ENCODE results near the gene DCDC2C. TPM values are rescaled to one million over a fixed set of nuclear protein-coding genes. Genes with fewer than 3 reads are reported as not detected.
"Not testable (repeated sequence)": the region's sequence is repeated elsewhere in the genome, so short reads cannot be mapped to it uniquely, and the experiment has no call there.

The DCDC2C gene
- total RNA-seq, 1 donor from 2014 or later, result 1.2 TPM

DNA sequence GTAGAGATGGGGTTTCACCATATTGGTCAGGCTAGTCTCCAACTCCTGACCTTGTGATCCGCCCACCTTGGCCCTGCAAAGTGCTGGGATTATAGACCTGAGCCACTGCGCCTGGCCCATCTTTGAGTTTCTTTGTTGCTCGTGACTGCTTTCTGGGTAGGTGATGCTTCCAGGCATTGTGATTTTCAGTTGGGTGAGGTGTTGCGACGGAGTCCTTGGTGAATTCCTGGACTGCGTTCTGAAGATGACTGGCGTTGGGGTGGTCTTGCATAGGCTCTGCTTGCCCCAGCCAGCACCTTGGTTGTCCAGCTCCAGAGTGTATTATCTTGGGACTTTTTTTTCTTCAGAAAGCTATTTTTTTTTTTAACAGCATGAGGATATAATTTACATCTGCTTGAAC, 103.4 kb downstream of the DCDC2C start:
- DNase-seq (ENCODE audit: low spot score in 2 of 2) (no peak), FAIRE-seq (no peak)

DNA sequence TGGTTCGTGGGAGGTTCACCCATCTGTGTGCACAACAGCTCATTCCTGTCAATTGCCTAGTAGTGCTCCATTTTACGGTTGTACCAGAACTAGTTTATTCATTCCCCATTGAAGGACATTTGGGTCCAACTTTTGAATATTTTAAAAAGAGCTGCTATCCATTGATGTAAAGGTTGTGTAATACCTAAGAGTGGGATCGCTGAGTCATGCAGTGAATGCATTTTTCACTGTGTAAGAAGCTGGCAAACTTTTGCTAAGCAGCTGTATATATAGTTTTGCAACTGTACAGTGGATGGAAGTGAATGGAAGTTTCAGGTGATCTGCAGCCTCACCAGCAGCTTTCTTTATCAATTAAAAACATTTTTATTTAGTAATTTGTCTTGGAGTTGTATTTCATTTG, 104.5 kb downstream of the DCDC2C start:
- FAIRE-seq (no peak), DNase-seq (ENCODE audit: low spot score in 2 of 2) (no peak)

DNA sequence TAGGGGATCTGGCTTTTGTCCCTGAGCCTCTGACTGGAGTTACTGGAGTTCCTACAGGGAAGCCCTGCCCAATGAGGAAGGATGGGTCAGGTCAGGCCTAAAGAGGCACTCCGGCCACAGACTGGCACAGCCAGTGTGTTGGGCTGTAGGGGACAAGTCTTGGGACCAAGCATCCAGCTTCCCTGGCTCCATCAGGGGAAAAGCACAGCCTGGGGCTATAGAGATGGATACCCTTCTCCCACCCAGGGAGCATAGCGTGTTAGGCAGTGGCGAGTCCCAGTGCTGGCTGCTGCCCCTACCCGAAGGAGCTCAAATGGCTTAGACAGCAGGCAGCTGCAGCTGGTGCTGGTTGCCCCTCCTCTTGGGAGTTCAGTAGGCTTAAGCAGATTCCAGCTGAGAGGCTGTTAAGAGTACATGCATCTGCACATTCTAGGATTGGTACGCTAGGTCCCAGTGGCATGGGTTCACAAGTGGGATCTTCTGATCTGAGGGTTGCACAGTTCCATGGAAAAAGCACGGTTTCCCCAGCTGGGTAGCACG, 111.4 kb downstream of the DCDC2C start:
- DNase-seq (ENCODE audit: low spot score in 2 of 2) (no peak), FAIRE-seq (no peak)

DNA sequence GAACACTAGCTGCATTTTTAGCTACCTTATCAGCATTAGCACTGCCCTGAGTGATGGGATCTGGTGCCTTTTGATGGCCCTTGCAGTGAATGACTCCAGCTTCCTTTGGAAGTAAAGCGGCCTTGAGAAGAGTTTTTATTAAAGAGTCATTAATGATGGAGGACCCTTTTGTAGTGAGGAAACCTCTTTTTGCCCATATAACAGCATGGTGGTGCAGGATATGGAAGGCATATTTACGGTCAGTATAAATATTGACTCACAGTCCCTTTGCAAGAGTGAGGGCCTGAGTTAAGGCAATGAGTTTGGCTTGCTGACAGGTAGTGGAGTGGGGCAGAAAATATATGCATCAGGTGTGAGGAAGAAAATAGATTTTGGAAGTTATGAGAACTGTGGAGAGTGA, 113.8 kb downstream of the DCDC2C start:
- FAIRE-seq; DNase-seq (ENCODE audit: low spot score in 2 of 2): not testable (repeated sequence)

DNA sequence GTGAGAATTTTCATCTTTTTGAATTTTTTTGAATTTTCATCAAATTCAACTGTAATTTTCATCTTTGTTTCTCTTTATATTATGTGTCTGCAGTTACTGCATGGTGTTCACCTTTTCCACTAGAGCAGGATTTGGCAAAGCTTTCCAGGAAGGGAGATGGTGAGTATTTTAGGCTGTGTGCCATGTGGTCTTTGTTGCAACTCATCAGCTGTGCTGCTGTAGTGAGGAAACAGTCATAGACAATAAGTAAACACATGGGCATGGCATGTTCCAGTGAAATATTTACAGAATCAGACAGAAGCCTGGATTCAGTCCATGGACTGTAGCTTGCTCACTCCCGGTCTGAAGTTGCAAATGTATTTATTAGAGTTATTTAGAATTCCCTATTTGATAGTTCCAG, 120.4 kb downstream of the DCDC2C start:
- FAIRE-seq, result no peak
- DNase-seq (ENCODE audit: low spot score in 2 of 2), result no peak

DNA sequence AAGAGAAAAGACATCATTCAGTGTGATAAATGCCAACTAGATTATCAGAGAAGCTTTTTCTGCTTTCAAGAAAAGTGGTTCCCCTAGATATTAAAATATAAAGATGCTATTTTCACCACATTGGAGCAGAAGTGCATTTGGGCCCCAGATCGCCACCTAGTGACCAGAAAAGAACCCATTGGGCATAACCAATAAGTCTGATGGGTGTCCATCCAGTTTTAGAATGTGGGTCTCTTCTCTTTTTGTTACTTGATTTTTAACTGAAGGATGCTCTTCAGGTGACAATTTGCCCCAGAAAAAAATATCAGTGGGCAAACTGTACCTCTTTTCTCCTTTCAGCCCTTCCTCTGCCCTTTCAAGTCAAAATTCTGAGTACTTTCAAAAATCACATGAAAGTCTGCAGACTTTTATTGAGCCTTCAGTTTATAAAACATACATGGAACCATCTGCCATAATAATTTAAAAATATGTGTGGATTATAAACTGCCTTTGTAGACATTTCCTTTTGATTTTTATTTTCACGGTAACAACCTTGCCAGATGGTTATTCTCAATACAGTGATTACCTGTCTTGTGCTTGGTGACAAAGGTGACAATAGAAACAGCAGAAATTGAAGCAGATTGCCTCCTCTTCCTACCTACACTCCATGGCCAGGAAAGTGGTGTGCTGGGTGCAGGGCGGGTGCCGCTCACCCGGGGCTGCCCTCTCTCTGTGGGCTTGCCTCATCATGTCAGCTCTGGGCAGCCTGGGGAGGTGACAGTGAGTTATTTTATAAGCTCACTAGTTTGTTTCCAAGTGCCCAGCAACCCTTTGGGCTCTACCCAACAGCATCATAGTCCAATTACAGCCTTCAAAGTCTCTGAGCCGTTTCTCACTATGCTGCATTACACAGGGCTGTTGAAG, 124.5 kb downstream of the DCDC2C start:
- DNase-seq (ENCODE audit: low spot score in 2 of 2), result no peak
- no peak for FAIRE-seq

DNA sequence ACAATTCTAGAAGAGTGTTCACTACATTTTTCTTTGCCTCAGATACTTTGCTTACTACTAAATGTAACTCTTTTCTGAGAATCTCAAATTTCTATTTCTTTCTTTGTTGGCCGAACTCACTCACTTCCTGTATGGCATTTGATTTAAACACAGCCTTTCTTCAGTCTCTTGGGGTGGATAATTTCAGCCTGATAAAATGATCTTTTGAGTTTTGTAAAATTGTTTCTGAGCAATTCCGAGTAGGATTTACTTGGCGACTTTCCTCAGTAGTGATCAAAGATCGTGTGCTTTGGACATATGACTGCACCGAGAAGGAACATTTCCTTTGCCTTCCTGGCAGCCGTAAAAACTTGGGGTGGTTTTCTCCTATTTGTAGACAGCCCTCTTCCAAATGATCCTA, 127.4 kb downstream of the DCDC2C start:
- DNase-seq (ENCODE audit: low spot score in 2 of 2) (no peak), FAIRE-seq (no peak)

DNA sequence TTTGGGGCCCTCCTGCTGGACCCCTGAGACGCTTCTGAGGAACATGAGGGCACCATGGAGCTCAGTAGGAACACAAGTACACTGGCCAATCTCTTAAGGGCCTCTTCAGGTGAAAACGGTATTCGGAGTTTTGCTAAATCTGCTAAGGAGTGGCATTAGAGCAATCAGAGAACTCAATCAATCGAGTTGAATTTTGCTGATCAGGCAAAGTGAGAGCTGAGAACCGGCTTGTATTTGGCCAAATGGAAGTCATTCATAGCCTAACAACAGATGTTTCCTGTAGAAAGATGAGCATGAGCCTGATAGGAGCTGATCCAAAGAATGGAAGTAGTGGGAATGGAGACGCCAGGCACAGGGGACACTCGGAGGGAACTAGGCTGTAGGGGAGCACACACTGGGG, 133.7 kb downstream of the DCDC2C start:
- no peak for FAIRE-seq
- DNase-seq (ENCODE audit: low spot score in 2 of 2), result no peak

DNA sequence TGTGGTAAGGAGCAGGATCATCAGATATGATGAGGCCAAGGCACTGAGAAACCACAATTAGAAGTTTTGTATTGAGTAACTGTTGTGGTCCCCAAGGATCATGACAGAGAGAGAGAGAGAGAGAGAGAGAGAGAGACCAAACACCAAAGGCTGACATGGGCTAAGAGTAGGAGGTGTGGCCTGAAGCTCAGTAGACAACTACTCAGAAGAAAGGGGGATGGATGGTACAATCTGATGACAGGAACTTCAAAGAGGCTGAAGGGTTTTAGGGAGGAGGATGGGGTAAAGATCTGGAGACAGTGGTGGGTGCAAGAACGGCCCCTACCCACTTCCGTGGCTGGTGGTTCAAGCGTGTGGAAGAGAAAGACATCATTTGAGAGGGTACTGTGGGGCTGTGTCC, 135.0 kb downstream of the DCDC2C start:
- no peak for FAIRE-seq
- DNase-seq (ENCODE audit: low spot score in 2 of 2), result no peak

DNA sequence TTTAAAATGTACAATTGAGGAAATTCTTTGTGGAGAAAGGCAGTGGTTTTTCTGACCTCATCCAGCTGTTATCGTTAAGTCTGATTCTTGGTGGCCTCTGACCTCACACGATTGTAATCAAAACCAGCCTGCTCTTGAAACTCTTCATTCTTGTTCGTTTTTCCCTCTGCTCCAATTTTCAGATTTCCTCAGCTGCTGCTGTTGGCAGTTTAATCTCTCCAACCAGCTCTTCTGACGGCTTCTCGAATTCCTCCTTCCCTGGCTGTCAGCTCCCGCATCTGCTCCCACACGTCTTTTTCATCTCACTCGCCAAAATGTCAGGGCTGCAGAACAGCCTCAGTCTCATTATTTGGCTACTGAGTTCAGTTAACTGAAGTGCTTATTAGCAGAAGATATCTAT, 136.1 kb downstream of the DCDC2C start:
- no peak for FAIRE-seq
- peak in 1 of 2 donors; percentile 18 for DNase-seq (ENCODE audit: low spot score in 2 of 2)

DNA sequence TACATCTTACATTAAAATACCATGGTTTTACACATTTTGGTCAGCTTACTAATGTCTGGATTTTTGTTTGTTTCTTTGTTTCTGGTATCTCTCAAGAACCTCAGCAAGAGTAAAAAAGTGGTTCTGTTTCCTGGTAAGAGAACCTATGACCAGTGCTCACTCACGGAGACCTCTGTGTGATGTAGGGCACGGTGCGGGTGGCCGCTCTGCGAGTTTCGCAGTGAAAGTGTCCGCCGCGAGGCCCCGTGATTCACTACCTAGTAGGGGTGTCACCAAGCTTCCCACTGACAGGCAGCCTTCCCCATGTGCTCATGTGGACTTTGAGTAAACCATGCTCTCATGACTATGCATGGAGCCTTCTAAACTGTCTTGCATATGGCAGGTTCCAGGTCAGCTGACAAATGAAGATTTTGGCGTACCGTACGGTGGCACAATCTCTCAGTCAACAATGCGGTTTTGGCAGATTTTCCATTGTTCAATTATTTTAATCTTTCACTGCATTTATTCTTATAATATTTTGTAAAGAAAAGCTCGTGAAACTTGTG, 137.3 kb downstream of the DCDC2C start:
- FAIRE-seq (no peak), DNase-seq (ENCODE audit: low spot score in 2 of 2) (no peak)

DNA sequence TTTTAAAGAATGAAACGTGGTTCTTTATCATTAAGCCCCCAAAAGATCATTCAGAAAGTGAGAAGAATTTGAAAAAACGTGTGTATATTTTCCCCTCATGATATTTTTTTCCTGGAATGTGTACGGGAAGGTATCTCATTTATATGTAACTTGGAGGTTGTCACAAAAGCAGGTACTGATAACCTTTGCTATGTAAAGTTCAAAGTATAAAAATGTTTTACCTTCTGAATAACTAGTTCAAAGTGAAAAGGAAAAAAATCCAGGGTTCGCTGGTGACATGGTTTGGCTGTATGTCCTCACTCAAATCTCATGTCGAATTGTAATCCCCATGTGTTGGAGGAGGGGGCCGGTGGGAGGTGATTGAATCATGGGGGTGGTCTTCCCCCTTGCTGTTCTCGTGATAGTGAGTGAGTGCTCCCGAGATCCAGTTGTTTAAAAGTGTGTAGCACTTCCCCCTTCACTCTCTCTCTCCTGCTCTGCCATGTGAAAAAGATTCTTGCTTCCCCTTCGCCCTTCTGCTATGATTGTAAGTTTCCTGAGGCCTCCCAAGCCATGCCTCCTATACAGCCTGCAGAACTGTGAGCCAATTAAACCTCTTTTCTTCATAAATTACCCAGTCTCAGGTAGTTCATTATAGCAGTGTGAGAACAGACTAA, 144.2 kb downstream of the DCDC2C start:
- no peak for FAIRE-seq
- no peak for DNase-seq (ENCODE audit: low spot score in 2 of 2)

DNA sequence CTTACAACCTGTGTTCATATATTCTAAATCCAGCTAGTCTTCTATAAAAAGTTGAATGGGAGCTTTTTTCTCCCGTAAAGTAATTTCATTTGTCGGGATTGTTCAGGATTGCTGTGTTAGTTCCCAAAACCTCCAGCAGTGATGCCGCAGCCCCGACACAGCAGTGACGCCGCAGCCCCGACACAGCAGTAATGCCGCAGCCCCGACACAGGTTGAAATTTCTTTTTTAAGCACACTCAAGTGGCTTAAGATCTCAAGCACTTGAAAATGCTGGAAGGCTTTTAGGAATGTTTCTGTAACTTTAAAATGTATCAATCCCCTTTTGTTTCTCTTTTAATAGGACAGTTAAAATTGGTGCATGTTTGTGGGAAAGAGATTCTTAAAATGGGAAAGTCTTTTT, 145.4 kb downstream of the DCDC2C start:
- no peak for DNase-seq (ENCODE audit: low spot score in 2 of 2)
- FAIRE-seq, result no peak

DNA sequence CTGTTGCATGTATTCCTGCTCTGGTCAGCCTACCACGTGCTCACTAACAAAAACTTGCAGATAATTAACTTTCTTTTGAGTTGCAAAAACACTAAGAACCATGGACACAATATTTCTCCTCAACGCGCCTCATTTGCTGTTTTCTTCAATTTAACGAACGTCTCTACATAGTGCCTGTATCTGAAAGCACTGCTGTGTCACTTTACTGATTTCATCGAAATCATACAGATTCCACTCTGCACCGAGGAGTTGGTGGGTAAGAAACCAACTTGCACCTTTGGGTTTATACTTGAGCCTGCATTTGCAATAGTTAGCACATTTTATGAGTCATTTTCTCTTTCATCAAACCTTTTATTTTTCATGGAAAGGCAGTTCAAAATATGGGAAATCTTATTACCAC, 145.8 kb downstream of the DCDC2C start:
- no peak for FAIRE-seq
- no peak for DNase-seq (ENCODE audit: low spot score in 2 of 2)

DNA sequence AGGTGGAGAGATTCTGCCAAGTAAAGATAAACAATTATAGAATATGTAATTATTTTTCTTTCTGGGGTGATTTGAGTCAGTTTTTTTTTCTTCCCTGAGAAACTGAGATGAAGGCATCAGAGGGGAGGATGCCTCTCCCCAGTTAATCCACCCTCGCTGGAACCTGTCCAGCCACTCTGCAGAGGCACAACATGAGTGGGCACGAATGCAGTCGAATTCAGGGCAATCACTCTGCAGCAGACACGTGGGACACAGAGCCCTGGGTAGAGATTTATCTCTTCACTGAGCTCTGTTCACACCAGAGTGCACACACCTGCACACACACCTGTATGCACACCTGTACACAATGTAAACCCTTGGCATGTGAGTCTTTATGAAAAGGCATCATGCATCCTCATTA, 154.2 kb downstream of the DCDC2C start:
- DNase-seq (ENCODE audit: low spot score in 2 of 2) (no peak), FAIRE-seq (no peak)

DNA sequence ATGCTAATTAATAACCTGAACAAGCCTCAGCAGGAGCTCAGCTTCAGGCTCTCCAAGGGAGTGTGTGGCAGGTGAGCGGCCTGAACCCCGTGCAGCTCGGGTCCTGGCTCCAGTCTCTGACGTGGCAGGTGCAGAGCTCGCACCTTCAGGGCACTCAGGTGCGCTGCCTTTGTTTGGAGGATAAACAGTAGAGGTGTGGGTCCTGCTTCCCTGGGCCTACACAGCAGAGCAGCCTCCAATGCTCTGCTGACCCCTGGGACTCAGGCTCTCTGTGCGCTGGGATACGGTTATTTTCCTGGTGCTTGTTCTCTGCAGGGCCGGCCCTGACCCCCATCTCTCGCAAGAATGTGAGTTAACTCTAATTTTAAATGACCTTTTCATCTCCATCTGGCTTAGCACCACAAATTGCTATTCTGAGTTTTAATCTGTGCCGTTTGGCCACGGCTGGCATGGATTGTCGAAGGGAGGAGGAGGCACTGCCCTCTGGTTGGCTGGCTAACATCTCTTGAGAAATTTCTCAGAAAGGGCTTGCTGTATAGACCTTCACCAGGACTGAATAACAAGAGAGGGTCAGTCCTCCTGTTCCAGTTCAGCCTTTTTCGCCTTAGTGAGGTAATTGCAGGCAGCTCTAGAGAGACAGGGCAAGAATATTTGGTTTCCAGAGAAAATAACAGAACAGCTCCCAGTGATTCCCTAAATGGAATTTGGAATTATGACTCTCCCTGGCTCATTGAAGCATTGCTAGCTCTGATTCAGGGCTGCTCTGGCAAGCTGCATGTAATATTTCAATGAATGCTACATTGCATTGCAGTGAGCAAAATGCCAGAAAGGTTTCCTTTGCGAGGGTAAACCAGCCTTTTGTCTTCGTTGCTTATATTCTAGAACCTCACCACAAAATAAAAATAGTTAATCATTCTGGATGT, 161.8 kb downstream of the DCDC2C start:
- FAIRE-seq (no peak), DNase-seq (ENCODE audit: low spot score in 2 of 2) (no peak)

DNA sequence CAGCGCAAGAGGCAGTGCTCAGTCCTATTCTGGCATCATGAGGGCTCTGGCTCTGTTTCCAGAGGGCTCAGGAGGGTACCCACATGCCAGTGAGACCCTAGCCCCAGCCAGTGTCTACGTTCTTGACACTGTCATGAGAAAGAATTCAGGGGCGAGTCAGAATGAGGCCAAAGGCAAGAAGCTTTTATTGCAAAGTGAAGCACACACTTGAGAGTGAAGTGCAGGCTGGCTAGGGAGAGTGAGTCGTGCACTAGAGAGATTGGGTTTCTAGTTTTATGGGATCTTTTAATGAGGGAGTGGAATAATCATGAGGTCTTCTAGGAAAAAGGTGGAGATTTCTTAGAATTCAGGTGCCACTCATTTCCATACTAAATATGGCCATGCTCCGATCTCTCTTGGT, 164.1 kb downstream of the DCDC2C start:
- DNase-seq (ENCODE audit: low spot score in 2 of 2) (no peak), FAIRE-seq (no peak)

DNA sequence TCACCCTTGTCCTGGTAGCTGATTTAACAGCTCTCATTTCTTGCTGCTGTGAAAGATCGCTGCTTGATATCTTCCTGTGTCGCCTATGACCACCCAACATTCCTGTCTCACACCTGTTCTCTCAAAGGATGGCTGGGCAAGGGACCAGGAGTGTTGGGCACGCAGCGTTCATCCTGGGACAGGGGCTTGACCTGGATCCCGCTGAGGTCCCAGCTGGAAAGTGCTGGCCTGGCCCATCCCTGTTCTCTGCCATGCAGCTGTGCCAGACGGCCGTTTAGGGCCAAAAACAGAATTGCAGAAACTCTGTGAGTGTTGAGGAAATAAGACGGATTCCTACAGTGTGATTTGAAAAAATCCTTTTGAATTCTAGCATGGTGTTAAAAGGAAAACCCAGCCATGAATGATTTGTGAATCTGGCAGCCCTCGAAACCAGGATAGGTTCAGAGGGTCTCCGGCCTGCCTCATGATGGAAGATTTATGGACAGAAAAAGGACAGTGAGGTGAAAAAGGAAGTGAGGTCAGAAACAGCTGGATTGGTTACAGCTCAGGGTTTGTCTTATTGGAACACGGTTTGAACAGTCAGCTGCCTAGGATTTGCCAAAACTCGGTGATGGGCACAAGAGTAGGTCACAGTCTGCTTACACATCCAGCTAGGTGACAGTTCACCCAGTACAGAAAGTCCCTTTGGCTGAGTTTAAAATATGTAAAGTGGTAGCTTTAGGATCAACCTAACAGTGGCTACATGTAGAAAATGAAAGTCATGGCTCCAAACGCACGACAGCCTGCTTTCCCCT, 164.8 kb downstream of the DCDC2C start:
- FAIRE-seq, result no peak
- DNase-seq (ENCODE audit: low spot score in 2 of 2), result no peak

DNA sequence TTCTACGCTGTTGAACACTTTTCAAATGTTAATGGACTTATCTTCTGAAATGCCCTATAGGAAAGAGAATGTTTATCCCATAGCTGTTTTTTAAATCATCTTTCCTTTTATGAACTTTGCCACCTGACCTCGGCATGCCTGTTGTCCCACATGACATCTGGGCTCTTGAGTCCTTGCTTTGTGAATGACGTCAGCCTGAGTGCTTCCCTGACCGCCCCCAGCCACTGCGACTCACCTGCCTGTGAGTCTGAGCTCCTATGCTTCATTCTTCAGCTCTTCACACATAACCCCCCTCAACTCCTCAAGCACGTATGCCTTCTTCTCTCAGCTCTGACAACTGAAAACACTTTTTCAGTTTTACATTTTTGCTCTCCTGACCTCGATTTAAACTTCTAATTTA, 166.8 kb downstream of the DCDC2C start:
- DNase-seq (ENCODE audit: low spot score in 2 of 2) (no peak), FAIRE-seq (no peak)

DNA sequence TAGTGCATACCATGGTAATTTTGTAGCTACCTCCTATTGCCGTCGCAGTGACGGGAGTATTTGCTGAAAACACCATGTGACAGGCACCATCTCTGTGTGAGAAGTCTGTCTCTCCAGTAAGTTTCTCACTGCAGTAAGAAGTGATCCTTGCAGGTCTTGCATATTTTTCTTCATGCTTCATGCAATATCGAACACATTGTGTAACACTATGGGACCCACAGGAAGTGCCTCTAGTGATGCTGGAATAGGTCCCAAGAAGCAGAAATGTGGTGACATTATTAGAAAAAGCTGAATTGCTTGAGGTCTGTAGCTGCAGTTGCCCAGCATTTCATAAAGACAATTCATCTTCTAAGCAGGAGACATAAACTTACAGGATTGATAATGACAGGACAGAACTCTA, 167.6 kb downstream of the DCDC2C start:
- DNase-seq (ENCODE audit: low spot score in 2 of 2), result no peak
- FAIRE-seq, result no peak
